DMS53 treated with DMSO at 0.1 percent for 48 hours (cell line): ENCODE data around the gene MCTS1.
A peak's percentile ranks its signal among the peaks of the same experiment; 100 is the strongest.
"Not testable (repeated sequence)": the region's sequence is repeated elsewhere in the genome, so short reads cannot be mapped to it uniquely, and the experiment has no call there.

Experiments used
- DNase-seq: peaks from one replicate; lab custom pipeline; 2025; ENCODE audit not compliant: unreplicated experiment; lab: John Stamatoyannopoulos, UW

The MCTS1 gene

GRCh38 chrX:120625371-120625770 is 21.5 kb downstream of the MCTS1 start:
- DNase-seq, result no peak

GRCh38 chrX:120629667-120630537 is 26.0 kb downstream of the MCTS1 start, which contains the start of gene C1GALT1C1:
C1GALT1C1 (minus strand) TSS chrX:120630054; CDS start chrX:120627166, 2,888 bp downstream.
- DNase-seq, result peak; percentile 91

DNA sequence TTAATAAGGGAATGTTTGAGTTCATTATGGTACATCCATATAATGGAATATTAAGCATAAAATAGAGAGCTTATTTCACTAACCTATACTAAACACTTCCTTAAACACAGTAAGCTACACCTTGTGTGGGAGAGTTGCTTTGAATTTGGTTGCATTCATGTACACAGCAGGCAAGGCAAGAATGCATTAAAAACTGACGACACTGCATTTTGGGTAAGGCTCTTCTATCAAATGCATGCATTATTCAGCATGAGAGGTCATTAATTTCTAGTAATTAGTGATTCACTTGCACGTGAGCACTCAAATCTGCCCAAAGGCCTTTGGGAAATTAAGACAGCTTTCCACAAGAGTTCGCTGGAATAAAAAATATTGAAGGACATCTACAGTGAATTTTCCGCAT is 34.7 kb downstream of the MCTS1 start:
- no peak for DNase-seq

GRCh38 chrX:120642871-120643270 is 39.0 kb downstream of the MCTS1 start:
- no peak for DNase-seq

- DNase-seq, result no peak
Measured at GRCh38 chrX:120647127-120647526, 43.2 kb downstream of the MCTS1 start.

- DNase-seq, result not testable (repeated sequence)
Measured at GRCh38 chrX:120652256-120652655, 48.4 kb downstream of the MCTS1 start.

- DNase-seq, result no peak
Measured at GRCh38 chrX:120653000-120653399, 49.1 kb downstream of the MCTS1 start.

DNA sequence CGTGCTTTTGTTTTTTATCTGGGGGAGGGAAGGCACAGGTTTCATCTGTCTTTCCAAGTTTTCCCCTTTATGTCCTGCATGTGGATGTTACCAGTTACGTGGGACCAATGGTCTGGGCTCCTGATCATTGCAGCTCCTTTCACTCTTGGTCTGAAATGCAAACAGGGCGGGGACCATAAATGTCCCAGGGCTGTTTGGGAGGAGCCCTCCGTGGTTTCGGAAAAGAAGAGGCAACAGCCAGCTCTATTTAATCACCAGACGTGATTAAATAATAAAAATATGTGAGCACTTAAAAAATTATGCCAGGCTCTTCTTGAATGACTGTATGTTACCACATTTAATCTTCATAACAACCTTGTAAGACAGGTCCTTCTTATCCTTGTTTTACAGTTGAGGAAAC is 56.7 kb downstream of the MCTS1 start:
- DNase-seq, result no peak
